GM21390 (cell line): ENCODE measurements around the gene BLOC1S1.

Experiments
- ATAC-seq: cut with Tn5 transposase; IDR thresholded peaks from one replicate; pipeline ENCODE4 v1.9.1; 2021; ENCODE audit not compliant: unreplicated experiment

BLOC1S1 gene

GRCh38 chr12:55726971-55727370 is 11.1 kb downstream of the BLOC1S1 start:
- no peak for ATAC-seq

- no peak for ATAC-seq
These were observed 11.9 kb downstream of the BLOC1S1 start for GRCh38 chr12:55727643-55728185.

GRCh38 chr12:55728186-55728938 is 12.5 kb downstream of the BLOC1S1 start:
- peak; percentile 17 for ATAC-seq

GRCh38 chr12:55728939-55729818 is 13.3 kb downstream of the BLOC1S1 start, which contains the start of gene CD63:
Gene CD63, minus strand, starts transcription at chr12:55729009. Its CDS starts 668 bp downstream, at chr12:55728341.
- ATAC-seq = peak; percentile 65

GRCh38 chr12:55729819-55730818 is 14.3 kb downstream of the BLOC1S1 start:
- ATAC-seq = peak; percentile 42

DNA sequence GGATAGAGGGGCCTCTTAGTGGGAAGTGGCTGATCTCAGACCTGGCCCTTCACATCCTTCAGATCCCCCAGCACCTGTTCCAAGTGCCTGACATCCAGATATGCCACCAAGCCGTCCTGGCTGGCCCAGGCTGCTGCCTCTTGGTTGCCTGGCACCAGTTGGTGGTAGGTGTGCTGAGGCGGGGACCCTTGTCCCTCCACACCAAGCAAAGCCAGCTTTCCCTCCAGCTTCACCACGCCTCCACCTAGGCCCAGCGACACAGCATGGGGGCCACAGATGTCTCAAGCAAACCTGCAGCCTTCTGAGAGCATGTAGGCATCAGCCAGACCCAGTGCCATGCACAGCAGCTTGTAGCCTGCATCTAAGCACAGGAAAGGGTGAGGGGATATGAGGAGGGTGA is 16.4 kb downstream of the BLOC1S1 start:
- ATAC-seq = no peak

DNA sequence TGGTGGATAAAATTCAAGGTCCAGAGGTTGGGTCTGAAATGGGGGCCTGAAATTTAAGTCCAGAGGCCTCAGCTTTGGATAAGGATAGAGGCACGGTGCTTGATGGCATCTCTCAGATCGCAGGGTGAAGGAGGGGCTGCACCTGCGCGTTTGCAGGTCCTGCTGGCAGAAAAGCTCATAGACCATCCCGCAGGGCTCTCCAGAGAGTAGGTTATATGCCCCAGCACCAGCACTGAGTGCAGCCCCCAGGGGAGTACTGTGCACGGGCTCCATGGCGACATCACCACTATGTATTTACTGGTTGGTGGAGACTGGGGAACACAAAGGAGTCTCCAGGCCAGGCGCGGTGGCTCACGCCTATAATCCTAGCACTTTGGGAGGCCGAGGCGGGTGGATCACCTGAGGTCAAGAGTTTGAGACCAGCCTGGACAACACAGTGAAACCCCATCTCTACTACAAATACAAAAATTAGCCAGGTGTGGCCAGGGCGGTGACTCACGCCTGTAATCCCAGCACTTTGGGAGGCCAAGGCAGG is 17.2 kb downstream of the BLOC1S1 start:
- ATAC-seq = no peak

- no peak for ATAC-seq
These were observed 18.0 kb downstream of the BLOC1S1 start for GRCh38 chr12:55733858-55734257.

DNA sequence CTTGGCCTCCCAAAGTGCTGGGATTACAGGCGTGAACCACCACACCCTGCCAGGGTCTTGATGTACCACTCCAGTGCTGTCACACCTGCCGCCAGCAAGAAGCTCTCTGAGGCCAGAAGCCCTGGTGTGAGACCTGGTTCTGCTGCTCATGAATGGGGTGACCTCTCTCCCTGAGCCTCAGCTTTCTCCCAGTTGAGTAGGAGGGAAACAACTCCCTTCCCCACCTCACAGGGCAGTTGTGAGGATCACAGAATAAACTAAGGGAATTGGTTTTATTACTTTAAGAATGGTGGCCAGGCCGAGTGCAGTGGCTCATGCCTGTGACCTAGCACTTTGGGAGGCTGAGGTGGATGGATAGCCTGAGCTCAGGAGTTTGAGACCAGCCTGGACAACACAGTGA is 18.7 kb downstream of the BLOC1S1 start:
- ATAC-seq = no peak

GRCh38 chr12:55736076-55736475 is 20.2 kb downstream of the BLOC1S1 start:
- ATAC-seq = no peak

- no peak for ATAC-seq
These were observed 21.1 kb downstream of the BLOC1S1 start for GRCh38 chr12:55736780-55737580.

GRCh38 chr12:55737581-55738122 is 21.8 kb downstream of the BLOC1S1 start:
- peak; percentile 8 for ATAC-seq

DNA sequence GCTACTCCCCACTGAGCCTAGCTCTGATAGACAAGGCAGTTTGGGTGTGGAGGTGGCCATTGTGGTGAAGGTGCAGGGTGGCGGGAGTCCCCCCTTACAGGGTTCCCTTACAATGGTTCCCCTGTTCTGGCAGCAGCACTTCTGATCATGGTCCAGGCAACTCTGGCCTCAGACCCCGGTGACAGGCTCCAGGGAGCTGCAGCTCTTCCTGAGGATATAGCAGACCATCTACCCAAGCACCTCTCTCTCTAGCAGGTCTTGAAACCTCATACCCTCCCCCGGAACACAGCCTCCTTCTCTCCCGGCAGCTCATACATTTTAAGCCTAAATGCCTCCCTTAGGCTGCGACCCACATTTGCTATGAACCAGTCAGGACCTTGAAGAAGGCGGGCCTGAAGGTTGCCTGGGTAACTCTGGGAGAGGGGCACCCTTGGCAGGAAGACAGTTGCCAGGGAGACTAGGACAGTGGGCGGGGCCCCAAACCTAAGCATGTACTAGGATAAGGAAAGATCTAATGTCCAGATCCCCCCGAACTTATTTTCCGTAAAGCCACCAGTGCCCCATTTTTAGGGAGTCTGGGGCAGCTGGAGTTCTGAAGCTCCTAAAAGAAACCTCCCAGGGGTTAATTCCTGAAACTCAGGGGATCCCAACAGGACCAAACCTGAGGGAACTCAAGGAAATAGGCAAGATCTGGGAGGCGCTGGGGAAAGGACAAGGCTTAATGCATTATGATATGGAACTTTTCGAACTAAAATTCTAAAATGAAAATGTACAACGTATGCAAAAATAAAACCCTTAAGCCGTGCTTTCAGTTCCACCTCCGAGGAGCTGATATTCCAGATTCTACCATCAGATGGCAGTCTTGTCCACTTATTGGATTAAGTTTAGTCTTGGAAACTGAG is 22.5 kb downstream of the BLOC1S1 start:
- peak; percentile 84 for ATAC-seq

- ATAC-seq = no peak
These were observed 23.2 kb downstream of the BLOC1S1 start for GRCh38 chr12:55739025-55739378.

- ATAC-seq = no peak
These were observed 26.3 kb downstream of the BLOC1S1 start for GRCh38 chr12:55741931-55742680.

DNA sequence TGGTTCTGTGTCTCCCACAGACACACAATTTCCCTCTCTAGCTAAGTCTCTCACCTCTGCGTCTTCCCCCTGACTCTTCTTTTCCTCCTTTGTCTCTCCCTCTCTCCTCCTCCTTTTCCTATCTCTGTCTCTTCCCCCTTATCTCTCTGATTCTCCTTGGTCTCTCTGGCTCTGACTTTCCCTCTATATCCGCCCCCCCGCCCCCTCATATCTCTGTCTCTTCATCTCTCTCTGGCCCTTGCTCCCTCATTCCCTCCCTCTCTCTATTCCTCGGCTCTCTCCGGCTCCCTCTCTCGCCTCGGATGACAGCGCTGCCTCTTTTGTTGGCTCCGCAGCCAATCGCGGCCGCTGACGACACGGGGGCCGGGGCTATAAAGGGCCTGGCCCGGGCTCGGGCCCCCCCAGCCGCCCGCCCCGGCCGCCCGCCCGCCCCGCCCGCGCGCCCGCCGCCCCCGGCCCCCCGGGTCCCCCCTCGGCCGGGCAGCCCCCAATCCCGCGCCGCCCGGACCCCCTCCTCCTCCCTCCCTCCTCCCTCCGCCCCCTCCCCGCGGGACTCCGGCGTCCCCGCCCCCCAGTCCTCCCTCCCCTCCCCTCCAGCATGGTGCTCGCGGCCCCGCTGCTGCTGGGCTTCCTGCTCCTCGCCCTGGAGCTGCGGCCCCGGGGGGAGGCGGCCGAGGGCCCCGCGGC is 27.0 kb downstream of the BLOC1S1 start, which contains the start of gene GDF11:
TSS of gene GDF11 (plus strand) at position 404 of the 687 bp plus-strand sequence. CDS start at position 599, 195 bp downstream.
- peak; percentile 35 for ATAC-seq
